Activated naive CD4-positive, alpha-beta T cell treated with anti-CD3 and anti-CD28 coated beads, Interleukin-2, amount 50 U/mL, for 72 hours (primary cell): ENCODE measurements around the gene PTPRR. TPM values are rescaled to one million over a fixed set of nuclear protein-coding genes. Genes with fewer than 3 reads are reported as not detected.

ENCODE experiments used
- ATAC-seq, 2 donors: fragments of 150-1000 bp; cut with Tn5 transposase; 2 replicates each; pipeline ENCODE4 v1.10.0; 2021; ENCODE audit warnings: mild to moderate bottlenecking in 2 of 2, moderate library complexity in 2 of 2
- DNase-seq, 2 donors: peaks; one replicate each; pipeline ENCODE4 v3.0.0; 2021 to 2022; ENCODE audit warnings: low spot score in 2 of 2
- H3K27ac Mint-ChIP-seq, 2 donors: one replicate each; pipeline ENCODE4 v1.8.0; 2022; ENCODE audit warnings: mild to moderate bottlenecking in 2 of 2, mixed read lengths in 2 of 2
- H3K36me3 Mint-ChIP-seq, 2 donors: one replicate each; pipeline ENCODE4 v1.8.0; 2022; ENCODE audit warnings: mixed read lengths in 2 of 2
- H3K9me3 Mint-ChIP-seq, 2 donors: one replicate each; pipeline ENCODE4 v1.8.0; 2022; ENCODE audit warnings: mixed read lengths in 2 of 2
- total RNA-seq, 2 donors: library from RNA; stranded (reverse); gene quantifications; one replicate each; pipeline ENCODE4 v1.2.3, GENCODE V29; 2022

The PTPRR gene
- total RNA-seq, 2 donors from 2014 or later = not detected

GRCh38 chr12:70640901-70641300 lies 279.6 kb downstream of the PTPRR start:
- DNase-seq = no peak
- Mint-ChIP-seq H3K9me3 (no peaks in the 10 kb centered on the region), H3K27ac (no peak overlapping the region), H3K36me3 (no peaks in the 10 kb centered on the region)
- no peak for ATAC-seq

DNA sequence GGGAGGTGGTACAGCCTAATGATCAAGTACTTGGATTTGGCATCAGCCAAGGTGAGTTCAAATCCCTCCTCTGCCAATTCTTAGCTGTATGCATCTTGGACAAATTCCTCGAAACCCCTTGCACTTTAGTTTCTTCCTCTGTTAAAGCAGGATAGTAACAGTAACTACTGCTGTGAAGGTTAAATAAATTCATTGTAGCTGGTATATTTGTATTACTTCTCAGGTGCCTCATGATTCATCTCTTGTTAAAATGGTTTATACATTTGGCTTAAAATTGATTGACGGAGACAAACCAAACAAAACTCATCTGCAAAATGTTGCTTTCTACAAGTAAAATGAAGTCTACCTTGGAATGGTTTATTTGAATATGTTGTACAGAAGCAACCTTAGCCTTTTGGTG lies 281.0 kb downstream of the PTPRR start:
- Mint-ChIP-seq H3K36me3 (no peaks in the 10 kb centered on the region), H3K9me3 (no peaks in the 10 kb centered on the region), H3K27ac (no peak overlapping the region)
- DNase-seq (no peak), ATAC-seq (no peak)

GRCh38 chr12:70638639-70639360 lies 281.7 kb downstream of the PTPRR start:
- DNase-seq = no peak
- H3K36me3 Mint-ChIP-seq = no peaks in the 10 kb centered on the region
- ATAC-seq = no peak
- H3K27ac Mint-ChIP-seq = no peak overlapping the region
- H3K9me3 Mint-ChIP-seq = no peaks in the 10 kb centered on the region

GRCh38 chr12:70637303-70638085 lies 283.0 kb downstream of the PTPRR start, which contains the start of gene PTPRB:
Gene PTPRB, minus strand, starts transcription at chr12:70637429. Its CDS starts 34 bp downstream, at chr12:70637395.
- H3K9me3 Mint-ChIP-seq = no peaks in the 10 kb centered on the region
- ATAC-seq = no peak
- no peak within 1 kb of the TSS for H3K27ac Mint-ChIP-seq
- H3K36me3 Mint-ChIP-seq = no peaks in the 10 kb centered on the region
- no peak for DNase-seq

DNA sequence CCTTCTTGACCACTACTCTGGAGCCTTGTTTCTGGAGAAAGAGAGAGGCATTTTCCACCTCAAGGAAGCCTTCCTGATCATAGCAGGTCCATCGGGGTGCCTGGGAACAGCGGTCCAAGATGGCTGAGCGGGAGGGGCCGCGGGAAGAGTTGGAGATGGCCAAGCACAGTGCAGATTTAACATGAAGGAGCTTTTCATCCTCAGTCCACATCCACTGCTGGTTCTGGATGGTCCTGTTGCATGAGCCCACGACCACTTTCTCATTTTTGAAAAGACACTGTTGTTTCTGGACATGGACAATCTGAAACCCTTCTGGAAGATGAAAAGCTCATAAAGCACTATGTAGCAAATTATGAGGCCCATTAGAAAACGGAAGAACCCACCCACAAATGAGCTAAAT lies 284.8 kb downstream of the PTPRR start:
- Mint-ChIP-seq H3K27ac (no peak overlapping the region), H3K9me3 (no peaks in the 10 kb centered on the region), H3K36me3 (no peaks in the 10 kb centered on the region)
- ATAC-seq (no peak), DNase-seq (no peak)

DNA sequence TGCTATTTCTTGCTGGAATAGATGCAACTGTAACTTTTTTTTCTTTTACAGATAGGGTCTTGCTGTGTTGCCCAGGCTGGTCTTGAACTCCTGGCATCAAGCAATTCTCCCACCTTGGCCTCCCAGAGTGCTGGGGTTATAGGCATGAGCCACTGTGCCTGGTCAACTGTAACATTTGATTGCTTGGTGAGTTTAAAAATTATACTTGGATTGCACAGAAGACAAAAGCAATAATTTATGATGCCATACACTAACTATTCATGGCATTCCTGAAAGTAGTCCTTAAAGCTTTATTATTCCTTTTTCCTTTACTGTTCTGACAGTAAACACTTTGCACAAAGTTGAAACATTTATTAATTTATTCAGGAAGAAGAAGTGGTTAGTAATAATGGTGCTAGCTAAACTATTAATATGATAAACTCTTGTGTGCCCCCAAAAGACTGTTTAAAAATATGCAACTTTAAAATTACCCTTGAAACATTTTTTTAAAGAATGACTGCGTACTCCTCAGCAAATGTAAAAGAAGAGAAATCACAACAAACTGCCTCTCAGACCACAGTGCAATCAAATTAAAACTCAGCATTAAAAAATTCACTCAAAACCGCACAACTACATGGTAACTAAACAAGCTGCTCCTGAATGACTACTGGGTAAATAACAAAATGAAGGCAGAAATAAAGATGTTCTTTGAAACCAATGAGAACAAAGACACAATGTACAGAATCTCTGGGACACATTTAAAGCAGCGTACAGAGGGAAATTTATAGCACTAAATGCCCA lies 291.6 kb downstream of the PTPRR start:
- no peak for ATAC-seq
- H3K9me3 Mint-ChIP-seq = peaks cover 0 to 4% of the 10 kb centered on the region in 2 donors
- no peak for DNase-seq
- no peaks in the 10 kb centered on the region for H3K36me3 Mint-ChIP-seq
- H3K27ac Mint-ChIP-seq = no peak overlapping the region

DNA sequence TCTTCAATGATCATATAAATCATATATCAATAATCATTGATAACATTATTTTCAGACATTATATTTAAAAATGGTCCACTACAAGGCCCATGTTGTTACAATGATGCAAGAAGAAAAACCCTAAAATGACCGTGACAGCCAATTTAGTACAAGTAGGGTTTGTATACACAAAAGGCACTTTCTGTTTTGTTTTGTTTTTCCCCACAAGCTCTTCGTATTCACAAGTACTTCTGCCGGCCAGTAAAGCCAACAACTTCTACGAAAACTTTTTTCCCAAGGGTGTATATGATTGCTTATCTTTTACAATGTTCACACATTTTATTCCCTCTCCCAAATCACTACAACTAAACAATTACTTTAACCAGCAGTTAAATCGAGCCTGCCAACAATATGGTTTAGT lies 292.9 kb downstream of the PTPRR start:
- Mint-ChIP-seq H3K36me3 (no peaks in the 10 kb centered on the region), H3K9me3 (peaks cover 0 to 4% of the 10 kb centered on the region in 2 donors), H3K27ac (no peak overlapping the region)
- DNase-seq = no peak
- ATAC-seq = no peak

GRCh38 chr12:70626180-70626579 lies 294.4 kb downstream of the PTPRR start:
- ATAC-seq (no peak), DNase-seq (no peak)
- Mint-ChIP-seq H3K27ac (no peak overlapping the region), H3K36me3 (no peaks in the 10 kb centered on the region), H3K9me3 (peaks cover 0 to 4% of the 10 kb centered on the region in 2 donors)

DNA sequence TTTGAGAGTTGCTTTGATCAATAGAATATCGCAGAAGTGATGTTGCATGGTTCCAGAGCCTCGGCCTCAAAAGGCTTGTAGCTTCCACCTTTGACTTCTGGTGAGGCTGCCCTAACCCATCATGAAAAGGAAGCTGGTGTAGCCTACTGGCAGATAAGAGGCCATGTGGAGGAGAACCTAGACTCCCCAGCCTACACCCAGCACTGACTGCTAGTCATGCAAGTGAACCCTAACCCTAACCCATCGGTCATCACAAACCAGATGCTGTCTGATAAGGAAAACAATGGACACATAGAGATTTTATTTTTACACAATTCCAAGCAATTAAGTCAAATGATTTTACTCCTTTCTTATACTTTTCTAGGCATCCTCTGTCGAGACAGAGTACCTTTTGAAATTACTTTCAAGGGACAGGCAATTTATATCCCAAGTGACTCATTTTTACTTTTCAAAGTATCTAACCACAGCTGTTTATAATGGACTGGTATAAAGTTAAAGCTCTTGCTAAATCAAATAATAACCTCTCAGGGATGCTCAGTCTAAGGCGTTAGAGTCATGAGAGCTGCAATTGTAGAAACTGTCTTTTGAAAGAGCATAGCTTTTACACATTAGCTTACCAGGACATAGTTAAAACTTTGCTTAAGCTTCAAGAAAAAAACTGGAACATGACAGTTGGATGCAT lies 300.9 kb downstream of the PTPRR start:
- no peak overlapping the region for H3K27ac Mint-ChIP-seq
- no peaks in the 10 kb centered on the region for H3K9me3 Mint-ChIP-seq
- DNase-seq (no peak), ATAC-seq (no peak)
- no peaks in the 10 kb centered on the region for H3K36me3 Mint-ChIP-seq

GRCh38 chr12:70618371-70618770 lies 302.2 kb downstream of the PTPRR start:
- no peaks in the 10 kb centered on the region for H3K36me3 Mint-ChIP-seq
- H3K27ac Mint-ChIP-seq = no peak overlapping the region
- no peak for DNase-seq
- ATAC-seq = no peak
- H3K9me3 Mint-ChIP-seq = no peaks in the 10 kb centered on the region

GRCh38 chr12:70617450-70617849 lies 303.1 kb downstream of the PTPRR start:
- DNase-seq (no peak), ATAC-seq (no peak)
- H3K9me3 Mint-ChIP-seq = no peaks in the 10 kb centered on the region
- no peak overlapping the region for H3K27ac Mint-ChIP-seq
- H3K36me3 Mint-ChIP-seq = no peaks in the 10 kb centered on the region

DNA sequence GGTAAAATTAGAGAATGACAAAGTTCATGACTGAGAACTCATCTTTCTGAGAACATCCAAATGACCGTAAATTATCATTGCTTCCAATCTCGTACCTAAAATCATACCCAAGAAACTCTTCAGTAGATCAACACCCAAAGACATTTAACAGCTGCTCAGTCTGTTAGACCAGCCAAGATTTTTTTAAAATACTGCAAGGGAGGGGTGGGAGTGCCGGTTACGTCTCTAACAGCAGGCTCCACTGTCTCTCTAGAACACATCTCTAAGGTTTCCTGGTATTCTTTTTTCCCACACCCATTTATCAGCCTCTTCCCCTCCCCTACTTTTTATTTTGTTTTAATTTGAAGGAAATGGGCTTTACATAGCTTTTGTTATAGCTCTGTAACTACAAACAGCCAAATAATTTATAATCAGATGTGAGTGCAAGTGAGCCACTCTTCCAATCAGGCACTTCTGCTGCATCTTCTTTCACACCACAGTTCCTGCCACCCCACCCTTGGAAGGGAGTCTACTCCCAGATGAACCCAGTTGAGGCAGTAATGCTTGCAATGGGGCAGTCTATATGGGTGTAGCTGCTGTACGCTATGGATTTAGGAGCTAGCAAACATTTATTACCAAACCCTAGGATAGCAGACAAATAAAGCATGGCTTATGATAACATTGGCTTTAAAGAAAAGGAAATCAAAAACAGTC lies 305.2 kb downstream of the PTPRR start:
- DNase-seq (no peak), ATAC-seq (no peak)
- no peak overlapping the region for H3K27ac Mint-ChIP-seq

GRCh38 chr12:70609739-70610491 lies 310.6 kb downstream of the PTPRR start:
- no peak for DNase-seq
- ATAC-seq = peak in 1 of 2 donors; percentile 54
- no peaks in the 10 kb centered on the region for H3K9me3 Mint-ChIP-seq
- H3K36me3 Mint-ChIP-seq = peaks cover 0 to 4% of the 10 kb centered on the region in 2 donors
- no peak overlapping the region for H3K27ac Mint-ChIP-seq

More for the DNA sequence above, 305.2 kb downstream of the PTPRR start:
- Mint-ChIP-seq H3K36me3 (peaks cover 0 to 3% of the 10 kb centered on the region in 2 donors), H3K9me3 (no peaks in the 10 kb centered on the region)

DNA sequence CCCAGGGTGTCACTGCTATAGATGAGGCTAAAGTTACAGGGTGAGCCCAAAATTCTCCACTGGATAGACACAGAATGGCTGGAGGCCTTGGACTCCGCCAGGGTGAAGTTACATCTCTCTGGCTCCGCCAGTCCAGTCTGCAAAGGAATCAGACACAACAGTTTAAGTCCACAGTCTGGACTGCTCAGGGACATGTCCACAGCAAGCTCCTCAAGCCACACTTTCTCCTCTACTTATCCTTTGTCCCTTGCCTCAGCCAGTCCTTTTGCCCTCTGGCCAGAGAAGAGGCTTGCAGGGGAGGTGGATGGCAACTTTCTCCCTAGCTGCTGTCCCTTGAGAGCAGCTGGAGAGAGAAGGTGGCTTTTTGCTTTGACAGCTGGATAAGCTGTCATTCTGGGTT lies 311.3 kb downstream of the PTPRR start:
- DNase-seq (no peak), ATAC-seq (no peak)
- Mint-ChIP-seq H3K9me3 (no peaks in the 10 kb centered on the region), H3K27ac (no peak overlapping the region), H3K36me3 (peaks cover 0 to 4% of the 10 kb centered on the region in 2 donors)

DNA sequence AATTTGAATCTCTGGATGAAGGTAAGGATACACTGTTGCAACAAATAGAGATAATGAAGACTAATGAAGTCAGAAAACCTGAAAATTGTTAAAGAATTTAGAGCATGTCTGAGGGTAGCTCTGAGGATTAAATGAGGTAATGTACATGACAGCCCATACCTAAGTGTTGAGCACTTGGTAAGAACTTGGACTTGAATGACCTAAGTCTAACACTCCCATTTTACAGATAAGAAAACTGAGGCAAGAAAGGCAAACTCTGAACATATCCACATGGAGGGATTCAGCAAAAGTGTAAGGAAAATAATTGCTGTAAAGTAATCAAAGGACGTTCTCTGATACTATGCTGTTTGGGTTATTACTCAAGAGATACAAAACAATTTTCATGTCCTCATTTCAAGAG lies 312.4 kb downstream of the PTPRR start:
- ATAC-seq (no peak), DNase-seq (no peak)
- H3K27ac Mint-ChIP-seq = no peak overlapping the region
- H3K36me3 Mint-ChIP-seq = peaks cover 0 to 4% of the 10 kb centered on the region in 2 donors
- H3K9me3 Mint-ChIP-seq = no peaks in the 10 kb centered on the region
